Measurements from ENCODE around the gene GREM2. TPM values are rescaled to one million over a fixed set of nuclear protein-coding genes. Genes with fewer than 3 reads are reported as not detected.

GREM2 gene
- total and polyA plus RNA-seq, 2 donors (not counting 1 experiment from before 2014, with no cell fraction given): not detected

DNA sequence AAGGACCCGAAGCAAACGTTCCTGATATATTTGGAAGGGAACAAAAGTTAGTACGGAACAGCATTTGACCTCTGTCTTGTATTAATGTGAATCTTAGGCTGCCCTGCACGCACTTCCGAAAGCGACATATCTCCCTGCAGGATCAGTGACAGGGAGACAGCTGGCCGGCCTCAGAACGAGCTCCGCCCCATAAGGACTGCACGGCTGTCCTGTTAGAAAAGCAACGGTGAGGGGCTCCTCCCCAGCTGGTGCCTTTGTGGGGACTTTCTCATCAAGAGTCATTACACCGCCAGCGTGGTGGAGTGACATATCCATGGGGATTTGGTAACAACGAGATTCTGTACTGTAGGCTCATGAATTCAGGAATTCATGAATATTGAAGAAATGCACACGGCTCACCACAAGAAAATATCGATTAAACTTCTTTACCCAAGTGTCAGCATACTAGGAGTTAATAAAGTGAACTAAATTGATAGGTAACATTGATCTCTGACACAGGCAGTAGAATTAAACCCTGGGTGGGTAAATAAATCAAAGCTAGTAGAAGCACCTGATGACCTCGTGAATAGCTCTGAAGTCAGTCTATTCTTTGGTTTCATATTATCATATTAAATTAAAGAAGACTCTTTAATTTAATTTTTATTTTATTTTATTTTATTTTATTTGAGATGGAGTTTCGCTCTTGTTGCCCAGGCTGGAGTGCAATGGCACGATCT is 8.1 kb upstream of the GREM2 start:
- no peaks in the 10 kb centered on the region for H3K4me1 ChIP-seq (ENCODE audit: control insufficient read depth in 2 of 2, insufficient read depth in 2 of 2, low read length in 2 of 2)
- H3K9me3 Mint-ChIP-seq (ENCODE audit: insufficient read depth): no peaks in the 10 kb centered on the region
- 82% methylated on average over 10 of the region's 19 CpGs for WGBS (ENCODE audit: insufficient coverage)
- no peak overlapping the region for H2AFZ ChIP-seq (ENCODE audit: insufficient read depth, low read depth, low read length, poor library complexity, severe bottlenecking)
- H3K4me3 Mint-ChIP-seq: no peak overlapping the region
- H3K36me3 ChIP-seq (replicated peaks in 1 of 2; ENCODE audit: control extremely low read depth in 1 of 2, control insufficient read depth in 1 of 2, extremely low read depth in 1 of 2, insufficient read depth in 2 of 2, low read length in 1 of 2): no peaks in the 10 kb centered on the region
- ChIA-PET CTCF (no interaction called here), POLR2A (no interaction called here)
- no peaks in the 10 kb centered on the region for H3K27me3 ChIP-seq (replicated peaks in 1 of 4; ENCODE audit: control extremely low read depth in 1 of 4, control insufficient read depth in 3 of 4, insufficient read depth in 4 of 4, low read length in 3 of 4)
- no peak overlapping the region for H3K27ac ChIP-seq (ENCODE audit: low read length in 2 of 2)
- intact Hi-C loops (cut with micrococcal nuclease): no loop called here
- DNase-seq (no peak), ATAC-seq (ENCODE audit: low read depth) (no peak)
- H3K27me3 Mint-ChIP-seq: no peaks in the 10 kb centered on the region
- H3K4me1 Mint-ChIP-seq: no peaks in the 10 kb centered on the region
- no peak overlapping the region for H3K9ac ChIP-seq (ENCODE audit: low read length)
- H3K4me3 ChIP-seq (ENCODE audit: control extremely low read depth in 1 of 5, extremely low read depth in 1 of 5, insufficient read depth in 1 of 5, low read depth in 2 of 5, low read length in 4 of 5): no peak overlapping the region
- no peak overlapping the region for H3K27ac Mint-ChIP-seq
- no peak overlapping the region for H3K4me2 ChIP-seq (replicated peaks; ENCODE audit: low read depth, low read length, poor library complexity, severe bottlenecking)
- H4K20me1 ChIP-seq (ENCODE audit: control insufficient read depth, insufficient read depth, low read length, poor library complexity, severe bottlenecking): no peaks in the 10 kb centered on the region
- no peaks in the 10 kb centered on the region for H3K9me3 ChIP-seq (ENCODE audit: control extremely low read depth in 1 of 3, control insufficient read depth in 2 of 3, insufficient read depth in 1 of 3, low read length in 2 of 3)
- TF ChIP-seq, protein P1, sequence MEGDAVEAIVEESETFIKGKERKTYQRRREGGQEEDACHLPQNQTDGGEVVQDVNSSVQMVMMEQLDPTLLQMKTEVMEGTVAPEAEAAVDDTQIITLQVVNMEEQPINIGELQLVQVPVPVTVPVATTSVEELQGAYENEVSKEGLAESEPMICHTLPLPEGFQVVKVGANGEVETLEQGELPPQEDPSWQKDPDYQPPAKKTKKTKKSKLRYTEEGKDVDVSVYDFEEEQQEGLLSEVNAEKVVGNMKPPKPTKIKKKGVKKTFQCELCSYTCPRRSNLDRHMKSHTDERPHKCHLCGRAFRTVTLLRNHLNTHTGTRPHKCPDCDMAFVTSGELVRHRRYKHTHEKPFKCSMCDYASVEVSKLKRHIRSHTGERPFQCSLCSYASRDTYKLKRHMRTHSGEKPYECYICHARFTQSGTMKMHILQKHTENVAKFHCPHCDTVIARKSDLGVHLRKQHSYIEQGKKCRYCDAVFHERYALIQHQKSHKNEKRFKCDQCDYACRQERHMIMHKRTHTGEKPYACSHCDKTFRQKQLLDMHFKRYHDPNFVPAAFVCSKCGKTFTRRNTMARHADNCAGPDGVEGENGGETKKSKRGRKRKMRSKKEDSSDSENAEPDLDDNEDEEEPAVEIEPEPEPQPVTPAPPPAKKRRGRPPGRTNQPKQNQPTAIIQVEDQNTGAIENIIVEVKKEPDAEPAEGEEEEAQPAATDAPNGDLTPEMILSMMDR (IDR thresholded peaks at IDR 0.05): no peak
- H3K79me2 ChIP-seq (ENCODE audit: control insufficient read depth, insufficient read depth, low read length): no peaks in the 10 kb centered on the region

DNA sequence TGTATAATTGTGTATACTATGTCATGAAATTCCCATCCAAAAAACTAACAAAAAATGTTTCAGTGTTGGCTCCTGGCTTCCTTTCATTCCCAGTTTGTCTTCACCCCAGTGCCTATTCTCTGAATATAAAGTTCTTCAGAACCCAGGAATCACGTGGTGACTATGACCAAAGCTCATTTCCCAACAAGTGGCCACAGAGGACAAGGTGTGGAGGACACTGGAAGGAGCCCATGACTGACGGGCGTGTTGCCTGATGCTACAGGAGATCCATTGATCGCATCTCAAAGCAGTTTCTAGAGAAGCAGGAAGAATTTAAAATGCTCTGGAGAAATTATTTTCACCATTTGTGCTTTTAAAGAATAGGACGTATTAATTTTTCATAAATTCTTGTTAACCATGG is 7.4 kb upstream of the GREM2 start:
- ChIA-PET POLR2A (no interaction called here), CTCF (no interaction called here)
- H3K27me3 Mint-ChIP-seq: no peaks in the 10 kb centered on the region
- H3K9ac ChIP-seq (ENCODE audit: low read length): no peak overlapping the region
- H3K4me1 Mint-ChIP-seq: no peaks in the 10 kb centered on the region
- H3K27ac Mint-ChIP-seq: no peak overlapping the region
- no peaks in the 10 kb centered on the region for H3K9me3 ChIP-seq (ENCODE audit: control extremely low read depth in 1 of 3, control insufficient read depth in 2 of 3, insufficient read depth in 1 of 3, low read length in 2 of 3)
- no peak overlapping the region for H3K27ac ChIP-seq (ENCODE audit: low read length in 2 of 2)
- H3K4me3 ChIP-seq (ENCODE audit: control extremely low read depth in 1 of 5, extremely low read depth in 1 of 5, insufficient read depth in 1 of 5, low read depth in 2 of 5, low read length in 4 of 5): no peak overlapping the region
- no peaks in the 10 kb centered on the region for H3K79me2 ChIP-seq (ENCODE audit: control insufficient read depth, insufficient read depth, low read length)
- H3K27me3 ChIP-seq (replicated peaks in 1 of 4; ENCODE audit: control extremely low read depth in 1 of 4, control insufficient read depth in 3 of 4, insufficient read depth in 4 of 4, low read length in 3 of 4): no peaks in the 10 kb centered on the region
- intact Hi-C loops (cut with micrococcal nuclease): no loop called here
- DNase-seq (no peak), ATAC-seq (ENCODE audit: low read depth) (no peak)
- 93% methylated on average over 3 of the region's 5 CpGs for WGBS (ENCODE audit: insufficient coverage)
- H3K9me3 Mint-ChIP-seq (ENCODE audit: insufficient read depth): no peaks in the 10 kb centered on the region
- H3K36me3 ChIP-seq (replicated peaks in 1 of 2; ENCODE audit: control extremely low read depth in 1 of 2, control insufficient read depth in 1 of 2, extremely low read depth in 1 of 2, insufficient read depth in 2 of 2, low read length in 1 of 2): no peaks in the 10 kb centered on the region
- no peaks in the 10 kb centered on the region for H4K20me1 ChIP-seq (ENCODE audit: control insufficient read depth, insufficient read depth, low read length, poor library complexity, severe bottlenecking)
- no peak overlapping the region for H2AFZ ChIP-seq (ENCODE audit: insufficient read depth, low read depth, low read length, poor library complexity, severe bottlenecking)
- no peak overlapping the region for H3K4me3 Mint-ChIP-seq
- H3K4me2 ChIP-seq (replicated peaks; ENCODE audit: low read depth, low read length, poor library complexity, severe bottlenecking): no peak overlapping the region
- no peaks in the 10 kb centered on the region for H3K4me1 ChIP-seq (ENCODE audit: control insufficient read depth in 2 of 2, insufficient read depth in 2 of 2, low read length in 2 of 2)
- TF ChIP-seq, protein P1 (IDR thresholded peaks at IDR 0.05): no peak
- TF ChIP-seq EZH2 (IDR thresholded peaks at IDR 0.05; ENCODE audit: borderline replicate concordance, insufficient read depth, low read depth, low read length, poor library complexity, severe bottlenecking): no peak
